HL-60/S4 treated with phorbol 12-myristate 13-acetate at 8.2 ng/mL for 4 days and 3 days (cell line): Measurements from ENCODE around the gene LSM7.

Source experiments
- in situ Hi-C: fragments of 300-500 bp; cut with MboI; formaldehyde crosslinking; loops from 2 replicates; pipeline ENCODE4 v1.15.0; 2022; ENCODE audit warnings: low sequenced_read_pairs

Gene LSM7

GRCh38 chr19:2305452-2306280, 22.7 kb downstream of the LSM7 start:
- in situ Hi-C loops: no loop called here

- in situ Hi-C loops: no loop called here
Observed at GRCh38 chr19:2303211-2303798, 25.1 kb downstream of the LSM7 start.

- in situ Hi-C loops: no loop called here
Observed at GRCh38 chr19:2302319-2303210, 25.8 kb downstream of the LSM7 start.

GRCh38 chr19:2300533-2300932, 27.9 kb downstream of the LSM7 start:
- in situ Hi-C loops: no loop called here

- in situ Hi-C loops: no loop called here
Observed at GRCh38 chr19:2296141-2296540, 32.2 kb downstream of the LSM7 start.

GRCh38 chr19:2294687-2295335, 33.6 kb downstream of the LSM7 start:
- in situ Hi-C loops: no loop called here

GRCh38 chr19:2291185-2291751, 37.1 kb downstream of the LSM7 start:
- in situ Hi-C loops: no loop called here

- in situ Hi-C loops: no loop called here
Observed at GRCh38 chr19:2290441-2291184, 37.8 kb downstream of the LSM7 start.

- in situ Hi-C loops: no loop called here
Observed at GRCh38 chr19:2289714-2290435, 38.5 kb downstream of the LSM7 start.

- in situ Hi-C loops: no loop called here
Observed at GRCh38 chr19:2288818-2289713, 39.3 kb downstream of the LSM7 start.

GRCh38 chr19:2288338-2288817, 40.0 kb downstream of the LSM7 start:
- in situ Hi-C loops: no loop called here

- in situ Hi-C loops: no loop called here
Observed at GRCh38 chr19:2287585-2288337, 40.6 kb downstream of the LSM7 start.

- in situ Hi-C loops: no loop called here
Observed at GRCh38 chr19:2286402-2287140, 41.8 kb downstream of the LSM7 start.

GRCh38 chr19:2283835-2284507, 44.4 kb downstream of the LSM7 start:
- in situ Hi-C loops: no loop called here

GRCh38 chr19:2282862-2283237, 45.5 kb downstream of the LSM7 start:
- in situ Hi-C loops: no loop called here
